IgD-negative memory B cell (primary cell): ENCODE results near the gene CCDC93. TPM values are rescaled to one million over a fixed set of nuclear protein-coding genes. Genes with fewer than 3 reads are reported as not detected.

Experiments used
- H3K27ac Mint-ChIP-seq, 3 donors: one replicate each; pipeline ENCODE4 v1.8.0; 2020 to 2022; ENCODE audit warnings: mild to moderate bottlenecking in 3 of 3, mixed read lengths in 3 of 3, moderate library complexity in 1 of 3
- H3K27me3 Mint-ChIP-seq: one replicate; pipeline ENCODE4 v1.8.0; 2021; ENCODE audit warnings: mixed read lengths
- H3K36me3 Mint-ChIP-seq: one replicate; pipeline ENCODE4 v1.8.0; 2020; ENCODE audit warnings: mild to moderate bottlenecking, mixed read lengths
- H3K4me1 Mint-ChIP-seq, 3 donors: one replicate each; pipeline ENCODE4 v1.8.0; 2020 to 2022; ENCODE audit warnings: mixed read lengths in 3 of 3, mild to moderate bottlenecking in 1 of 3
- H3K4me3 Mint-ChIP-seq, 4 donors: one replicate each; pipeline ENCODE4 v1.8.0; 2020 to 2022; ENCODE audit warnings: mild to moderate bottlenecking in 4 of 4, mixed read lengths in 4 of 4, moderate library complexity in 3 of 4
- H3K9me3 Mint-ChIP-seq, 3 donors: one replicate each; pipeline ENCODE4 v1.8.0; 2020 to 2021; ENCODE audit warnings: mixed read lengths in 3 of 3, mild to moderate bottlenecking in 1 of 3
- polyA plus RNA-seq: library from polyadenylated mRNA; unstranded; fragments of 300-500 nt; fragmentation: Illumina TruSeq; gene quantifications from one replicate; pipeline ENCODE4 v1.2.3, GENCODE V29; 2021

The CCDC93 gene
- 11.7 TPM for polyA plus RNA-seq

GRCh38 chr2:118013724-118014491, at the start of gene CCDC93:
TSS of gene CCDC93 (minus strand) at chr2:118014070. CDS start at chr2:118013995, 75 bp downstream.
- Mint-ChIP-seq H3K27ac (peak within 1 kb of the TSS; percentile 89 to 95 (median 95)), H3K4me3 (peak within 1 kb of the TSS; percentile 90 to 97 (median 94)), H3K9me3 (no peaks in the 10 kb centered on the region), H3K4me1 (peaks cover 25 to 29% (median 26%) of the 10 kb centered on the region in 3 donors), H3K36me3 (peaks cover 3% of the 10 kb centered on the region), H3K27me3 (peaks cover 3% of the 10 kb centered on the region)

- Mint-ChIP-seq H3K27me3 (peaks cover 6% of the 10 kb centered on the region), H3K36me3 (peaks cover 1% of the 10 kb centered on the region), H3K4me3 (peak overlapping the region in 1 of 4 donors; percentile 15), H3K27ac (no peak overlapping the region), H3K9me3 (no peaks in the 10 kb centered on the region), H3K4me1 (peaks cover 14 to 29% (median 21%) of the 10 kb centered on the region in 3 donors)
These were observed 48.8 kb upstream of the CCDC93 start for GRCh38 chr2:118062669-118063068.

GRCh38 chr2:118062048-118062447, 48.2 kb upstream of the CCDC93 start:
- Mint-ChIP-seq H3K4me1 (peaks cover 14 to 32% (median 21%) of the 10 kb centered on the region in 3 donors), H3K36me3 (peaks cover 1% of the 10 kb centered on the region)

GRCh38 chr2:118061135-118061955, 47.5 kb upstream of the CCDC93 start:
- H3K4me1 Mint-ChIP-seq: peaks cover 16 to 39% (median 24%) of the 10 kb centered on the region in 3 donors
- peaks cover 1% of the 10 kb centered on the region for H3K36me3 Mint-ChIP-seq
- no peaks in the 10 kb centered on the region for H3K9me3 Mint-ChIP-seq
- peak overlapping the region in 1 of 3 donors; percentile 0 for H3K27ac Mint-ChIP-seq
- H3K27me3 Mint-ChIP-seq: peaks cover 4% of the 10 kb centered on the region
- peak overlapping the region in 1 of 4 donors; percentile 28 for H3K4me3 Mint-ChIP-seq

More at GRCh38 chr2:118062048-118062447, 48.2 kb upstream of the CCDC93 start:
- Mint-ChIP-seq H3K27me3 (peaks cover 6% of the 10 kb centered on the region), H3K4me3 (no peak overlapping the region), H3K27ac (no peak overlapping the region), H3K9me3 (no peaks in the 10 kb centered on the region)

GRCh38 chr2:118059919-118060478, 46.1 kb upstream of the CCDC93 start:
- H3K4me1 Mint-ChIP-seq: peaks cover 29 to 53% (median 35%) of the 10 kb centered on the region in 3 donors
- peaks cover 2% of the 10 kb centered on the region for H3K27me3 Mint-ChIP-seq
- no peaks in the 10 kb centered on the region for H3K9me3 Mint-ChIP-seq
- H3K36me3 Mint-ChIP-seq: no peaks in the 10 kb centered on the region
- H3K4me3 Mint-ChIP-seq: peak overlapping the region in 3 of 4 donors; percentile 13 to 56 (median 54)
- H3K27ac Mint-ChIP-seq: peak overlapping the region; percentile 4 to 73 (median 26)

- H3K27ac Mint-ChIP-seq: peak overlapping the region in 1 of 3 donors; percentile 73
- H3K4me1 Mint-ChIP-seq: peaks cover 33 to 59% (median 39%) of the 10 kb centered on the region in 3 donors
- no peaks in the 10 kb centered on the region for H3K27me3 Mint-ChIP-seq
- no peaks in the 10 kb centered on the region for H3K9me3 Mint-ChIP-seq
- no peaks in the 10 kb centered on the region for H3K36me3 Mint-ChIP-seq
- no peak overlapping the region for H3K4me3 Mint-ChIP-seq
These were observed 45.1 kb upstream of the CCDC93 start for GRCh38 chr2:118058951-118059350.

- Mint-ChIP-seq H3K27ac (peak overlapping the region; percentile 91 to 98 (median 93)), H3K27me3 (peaks cover 1% of the 10 kb centered on the region), H3K9me3 (no peaks in the 10 kb centered on the region), H3K4me1 (peaks cover 33 to 59% (median 39%) of the 10 kb centered on the region in 3 donors), H3K36me3 (no peaks in the 10 kb centered on the region), H3K4me3 (no peak overlapping the region)
These were observed 42.9 kb upstream of the CCDC93 start for GRCh38 chr2:118056801-118057200.

- peaks cover 29 to 57% (median 36%) of the 10 kb centered on the region in 3 donors for H3K4me1 Mint-ChIP-seq
- peaks cover 3% of the 10 kb centered on the region for H3K27me3 Mint-ChIP-seq
- H3K36me3 Mint-ChIP-seq: no peaks in the 10 kb centered on the region
- H3K27ac Mint-ChIP-seq: peak overlapping the region; percentile 91 to 98 (median 93)
- peak overlapping the region; percentile 62 to 92 (median 80) for H3K4me3 Mint-ChIP-seq
- H3K9me3 Mint-ChIP-seq: no peaks in the 10 kb centered on the region
These were observed 42.3 kb upstream of the CCDC93 start for GRCh38 chr2:118056165-118056534.

GRCh38 chr2:118055512-118056164, 41.8 kb upstream of the CCDC93 start:
- Mint-ChIP-seq H3K4me1 (peaks cover 29 to 52% (median 35%) of the 10 kb centered on the region in 3 donors), H3K27me3 (peaks cover 3% of the 10 kb centered on the region), H3K4me3 (peak overlapping the region; percentile 62 to 92 (median 80)), H3K36me3 (no peaks in the 10 kb centered on the region), H3K27ac (peak overlapping the region; percentile 91 to 98 (median 93)), H3K9me3 (no peaks in the 10 kb centered on the region)

- Mint-ChIP-seq H3K27ac (peak overlapping the region; percentile 91 to 98 (median 93)), H3K4me3 (peak overlapping the region in 1 of 4 donors; percentile 73), H3K36me3 (no peaks in the 10 kb centered on the region), H3K27me3 (peaks cover 3% of the 10 kb centered on the region), H3K9me3 (no peaks in the 10 kb centered on the region), H3K4me1 (peaks cover 19 to 44% (median 28%) of the 10 kb centered on the region in 3 donors)
These were observed 40.5 kb upstream of the CCDC93 start for GRCh38 chr2:118054213-118055008.

GRCh38 chr2:118053681-118054080, 39.8 kb upstream of the CCDC93 start:
- Mint-ChIP-seq H3K4me3 (no peak overlapping the region), H3K9me3 (no peaks in the 10 kb centered on the region), H3K27me3 (peaks cover 3% of the 10 kb centered on the region), H3K36me3 (no peaks in the 10 kb centered on the region), H3K27ac (peak overlapping the region in 1 of 3 donors; percentile 7), H3K4me1 (peaks cover 19 to 41% (median 24%) of the 10 kb centered on the region in 3 donors)

- Mint-ChIP-seq H3K4me3 (no peak overlapping the region), H3K36me3 (no peaks in the 10 kb centered on the region), H3K27me3 (peaks cover 4% of the 10 kb centered on the region), H3K4me1 (peaks cover 19 to 39% (median 21%) of the 10 kb centered on the region in 3 donors), H3K27ac (no peak overlapping the region), H3K9me3 (no peaks in the 10 kb centered on the region)
These were observed 38.6 kb upstream of the CCDC93 start for GRCh38 chr2:118052474-118052873.

GRCh38 chr2:118051826-118052358, 38.0 kb upstream of the CCDC93 start:
- H3K4me1 Mint-ChIP-seq: peaks cover 19 to 36% (median 21%) of the 10 kb centered on the region in 3 donors
- no peaks in the 10 kb centered on the region for H3K36me3 Mint-ChIP-seq
- no peak overlapping the region for H3K27ac Mint-ChIP-seq
- no peaks in the 10 kb centered on the region for H3K9me3 Mint-ChIP-seq
- H3K27me3 Mint-ChIP-seq: peaks cover 4% of the 10 kb centered on the region
- no peak overlapping the region for H3K4me3 Mint-ChIP-seq
